ENCODE measurements around the gene CIC. TPM values are rescaled to one million over a fixed set of nuclear protein-coding genes. Genes with fewer than 3 reads are reported as not detected.

The CIC gene
- total and polyA plus RNA-seq, 10 of the 15 experiments (the other 5 are each of a cell fraction or from before 2014, with no cell fraction given) = 0.18 to 50.6 (median 7.1) TPM

GRCh38 chr19:42284591-42285341 lies 15.7 kb downstream of the CIC start (continued):
- TF ChIP-seq CUX1 (IDR thresholded peaks at IDR 0.05; ENCODE audit: insufficient replicate concordance, low read depth, low read length) (no peak), MYC (IDR thresholded peaks at IDR 0.05; ENCODE audit: insufficient read depth, insufficient read length, insufficient replicate concordance, low read length, severe bottlenecking) (no peak), WRNIP1 (IDR thresholded peaks at IDR 0.05; ENCODE audit: borderline replicate concordance, low read depth, low read length) (no peak)

GRCh38 chr19:42285541-42285941 lies 16.5 kb downstream of the CIC start:
- H3K36me3 ChIP-seq (ENCODE audit: control insufficient read depth in 2 of 2, insufficient read depth in 2 of 2, low read length in 1 of 2) = peaks cover 12 to 20% of the 10 kb centered on the region in 2 experiments
- peaks cover 38% of the 10 kb centered on the region for H3K4me1 ChIP-seq (ENCODE audit: control insufficient read depth, insufficient read depth, low read length)
- H3K27ac ChIP-seq (ENCODE audit: control insufficient read depth, insufficient read depth) = peak overlapping the region; percentile 71
- in situ Hi-C loops (cut with MboI) (no loop called here), intact Hi-C loops (cut with micrococcal nuclease; ENCODE audit: unreplicated experiment) (no loop called here)
- no peak overlapping the region for H2AFZ ChIP-seq (ENCODE audit: control insufficient read depth, low read depth, low read length)
- BruUV-seq (replicated peaks) = no TSS peak
- RAD21 ChIA-PET (ENCODE audit: unreplicated experiment) = no interaction called here
- WGBS (ENCODE audit: insufficient coverage, insufficient replicate concordance, low lambda C conversion rate, missing lambda C conversion rate) = 0% methylated on average over 5 of the region's 5 CpGs
- POLR2A ChIA-PET = interaction anchor here (0.8 to 0.9 kb wide), 2 partner anchors 11 to 19 kb away, joined by 3 to 4 read pairs; no protein-coding TSS in a partner anchor
- ATAC-seq (peak; percentile 25), DNase-seq (ENCODE audit: low read depth, low spot score) (no peak), FAIRE-seq (no peak)
- CTCF ChIA-PET = interaction anchor here (0.8 to 1.6 kb wide), 3 partner anchors 11 to 153 kb away, joined by 3 to 7 read pairs (median 4); partner anchors contain the start of gene POU2F2
- no peaks in the 10 kb centered on the region for H3K9me3 ChIP-seq (replicated peaks; ENCODE audit: control insufficient read depth, insufficient read depth, low read length)
- no peaks in the 10 kb centered on the region for H3K27me3 ChIP-seq (replicated peaks in 1 of 2; ENCODE audit: control insufficient read depth in 2 of 2, insufficient read depth in 2 of 2, low read length in 1 of 2)
- H3K4me2 ChIP-seq (ENCODE audit: control insufficient read depth, insufficient read depth) = peak overlapping the region; percentile 96
- H3K4me3 ChIP-seq = peak overlapping the region; percentile 96
- SMC1A ChIA-PET (ENCODE audit: uncharacterized antibody, unreplicated experiment) = interaction anchor here (1.0 to 1.4 kb wide), 3 partner anchors 41 to 172 kb away, joined by 3 to 4 read pairs (median 3); partner anchors contain the start of gene POU2F2
- H4K20me1 ChIP-seq (ENCODE audit: control insufficient read depth, insufficient read depth) = no peaks in the 10 kb centered on the region; the same call in 1 of the 2 replicates
- peaks cover 26% of the 10 kb centered on the region for H3K79me2 ChIP-seq (ENCODE audit: control insufficient read depth, insufficient read depth, low read length)
- peak overlapping the region; percentile 66 for H3K9ac ChIP-seq (ENCODE audit: control insufficient read depth, insufficient read depth, low read length)
- TF ChIP-seq CTCF (IDR thresholded peaks at IDR 0.05 in 2 of 3, conservative IDR thresholded peaks at IDR 0.05 in 1 of 3; ENCODE audit: control insufficient read depth in 2 of 3, extremely low read depth in 1 of 3, insufficient read depth in 1 of 3, low read depth in 3 of 3, low read length in 3 of 3) (0 out of 6 replicates have a peak, but pooled peaks of 1 of the 3 experiments have one; percentile 6), SMC3 (IDR thresholded peaks at IDR 0.05; ENCODE audit: borderline replicate concordance, low read length) (0 out of 2 replicates have a peak, but pooled peaks have one; percentile 10), NFIC (IDR thresholded peaks at IDR 0.05; ENCODE audit: low read depth, low read length) (no peak), NR2C2 (IDR thresholded peaks at IDR 0.05; ENCODE audit: borderline replicate concordance, control insufficient read depth, insufficient read length, low read depth) (no peak), SPI1 (IDR thresholded peaks at IDR 0.05; ENCODE audit: borderline replicate concordance, insufficient read depth, low read depth, low read length) (peak; percentile 55; the same call in 1 of the 2 replicates), RELB (IDR thresholded peaks at IDR 0.05; ENCODE audit: low read depth) (0 out of 2 replicates have a peak, but pooled peaks have one; percentile 15), BRCA1 (IDR thresholded peaks at IDR 0.05; ENCODE audit: low read depth, low read length) (no peak)

Measured in GM12878 (cell line).